A204.1 (cell line): ENCODE measurements around the gene CIAO1.
"Not testable (repeated sequence)": the region's sequence is repeated elsewhere in the genome, so short reads cannot be mapped to it uniquely, and the experiment has no call there.

ENCODE experiments used
- FAIRE-seq: peaks from 2 replicates; lab custom pipeline; 2012; peaks lifted over from hg19 to GRCh38; lab: Jason Lieb, UNC

The CIAO1 gene

GRCh38 chr2:96265840-96266679, at the start of gene CIAO1, which contains the start of gene TMEM127:
Gene CIAO1 (plus strand): TSS chr2:96266225. CDS start chr2:96266351, 126 bp downstream.
Gene TMEM127 (minus strand): TSS chr2:96265997. CDS start chr2:96265381, 616 bp downstream.
- peak; percentile 9 for FAIRE-seq

GRCh38 chr2:96218508-96219131, 47.4 kb upstream of the CIAO1 start:
- no peak for FAIRE-seq

- FAIRE-seq = not testable (repeated sequence)
Observed at GRCh38 chr2:96219959-96220358, 46.1 kb upstream of the CIAO1 start.

GRCh38 chr2:96221106-96221505, 44.9 kb upstream of the CIAO1 start:
- FAIRE-seq = not testable (repeated sequence)

- no peak for FAIRE-seq
Observed at GRCh38 chr2:96225016-96225533, 41.0 kb upstream of the CIAO1 start.

- FAIRE-seq = no peak
Observed at GRCh38 chr2:96231316-96231715, 34.7 kb upstream of the CIAO1 start.

GRCh38 chr2:96233436-96233835, 32.6 kb upstream of the CIAO1 start:
- no peak for FAIRE-seq

GRCh38 chr2:96233880-96234316, 32.1 kb upstream of the CIAO1 start:
- no peak for FAIRE-seq

GRCh38 chr2:96236882-96237281, 29.1 kb upstream of the CIAO1 start:
- no peak for FAIRE-seq

GRCh38 chr2:96238266-96238665, 27.8 kb upstream of the CIAO1 start:
- FAIRE-seq = no peak

- no peak for FAIRE-seq
Observed at GRCh38 chr2:96239091-96239490, 26.9 kb upstream of the CIAO1 start.

- FAIRE-seq = no peak
Observed at GRCh38 chr2:96239745-96240264, 26.2 kb upstream of the CIAO1 start.

GRCh38 chr2:96240341-96241038, 25.5 kb upstream of the CIAO1 start:
- FAIRE-seq = no peak

- FAIRE-seq = no peak
Observed at GRCh38 chr2:96241227-96241626, 24.8 kb upstream of the CIAO1 start.

- no peak for FAIRE-seq
Observed at GRCh38 chr2:96241900-96242611, 24.0 kb upstream of the CIAO1 start.

GRCh38 chr2:96243843-96244242, 22.2 kb upstream of the CIAO1 start:
- FAIRE-seq = no peak

GRCh38 chr2:96245609-96246390, 20.2 kb upstream of the CIAO1 start:
- FAIRE-seq = no peak

GRCh38 chr2:96247009-96247408, 19.0 kb upstream of the CIAO1 start:
- no peak for FAIRE-seq

GRCh38 chr2:96247896-96248295, 18.1 kb upstream of the CIAO1 start:
- no peak for FAIRE-seq

GRCh38 chr2:96248624-96249023, 17.4 kb upstream of the CIAO1 start:
- no peak for FAIRE-seq

GRCh38 chr2:96249654-96250053, 16.4 kb upstream of the CIAO1 start:
- FAIRE-seq = no peak
